ENCODE measurements around the gene ATP1A1. TPM values are rescaled to one million over a fixed set of nuclear protein-coding genes. Genes with fewer than 3 reads are reported as not detected.

ATP1A1 gene
- total RNA-seq, 1 experiment from 2014 or later: 378 TPM

DNA sequence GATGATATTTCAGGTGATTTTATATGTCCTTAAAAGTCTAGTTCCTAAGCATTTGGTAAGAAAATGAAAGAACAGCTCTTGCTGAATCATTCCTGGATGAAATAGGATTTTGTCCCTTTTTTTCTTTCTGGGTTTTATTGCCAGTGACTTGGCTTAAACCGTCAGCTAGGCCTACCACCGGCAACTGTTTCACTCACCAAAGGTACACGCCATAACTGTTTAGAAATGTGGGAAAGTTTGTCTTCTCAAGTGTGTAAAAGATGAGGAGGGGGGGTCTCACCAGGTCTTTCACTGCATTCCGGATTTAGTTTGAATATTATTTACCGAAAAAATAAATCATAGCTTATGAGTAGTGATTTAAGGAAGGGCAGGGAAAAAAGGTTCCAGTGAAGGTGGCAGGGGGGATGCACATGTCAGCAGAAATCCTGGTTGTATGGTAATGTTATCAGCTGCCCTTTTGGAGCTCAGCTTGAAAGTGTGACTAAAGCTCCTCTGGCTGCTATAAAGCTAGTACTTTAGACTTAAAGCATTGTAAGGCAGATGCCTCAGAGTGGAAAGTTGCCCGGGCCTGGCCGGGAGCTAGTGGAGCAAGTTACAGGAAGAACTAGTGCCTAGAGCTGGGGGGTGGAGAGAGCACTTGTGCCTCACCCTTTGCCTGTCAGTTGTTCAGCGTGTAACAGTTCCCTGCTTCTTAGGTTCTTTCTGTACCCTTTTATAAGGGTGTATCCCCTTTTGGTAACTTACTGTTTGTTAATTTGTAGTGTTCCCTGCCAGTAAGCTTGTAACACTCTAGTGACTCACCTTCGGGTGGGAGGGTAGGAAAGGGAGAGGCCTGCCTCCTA lies 3.1 kb downstream of the ATP1A1 start:
- CTCF ChIA-PET: interaction anchor here (0.6 to 4.1 kb wide), 16 partner anchors 8 to 237 kb away, joined by 3 to 23 read pairs (median 4); no protein-coding TSS in a partner anchor
- Mint-ChIP-seq H3K9me3 (ENCODE audit: unreplicated experiment) (no peaks in the 10 kb centered on the region), H3K4me3 (ENCODE audit: unreplicated experiment) (peak overlapping the region; percentile 94), H3K36me3 (ENCODE audit: insufficient read depth, unreplicated experiment) (peaks cover 37% of the 10 kb centered on the region), H3K27ac (ENCODE audit: low read depth, unreplicated experiment) (peak overlapping the region; percentile 78), H3K27me3 (ENCODE audit: insufficient read depth, unreplicated experiment) (no peaks in the 10 kb centered on the region), H3K4me1 (ENCODE audit: insufficient read depth, unreplicated experiment) (peaks cover 41% of the 10 kb centered on the region)
- peak; percentile 98 for DNase-seq (ENCODE audit: unreplicated experiment)
- POLR2A ChIA-PET: interaction anchor here (0.6 to 6.6 kb wide), 48 partner anchors 8 to 689 kb away, joined by 3 to 110 read pairs (median 5); partner anchors contain the start of gene CD58
- TF ChIP-seq, protein P1, sequence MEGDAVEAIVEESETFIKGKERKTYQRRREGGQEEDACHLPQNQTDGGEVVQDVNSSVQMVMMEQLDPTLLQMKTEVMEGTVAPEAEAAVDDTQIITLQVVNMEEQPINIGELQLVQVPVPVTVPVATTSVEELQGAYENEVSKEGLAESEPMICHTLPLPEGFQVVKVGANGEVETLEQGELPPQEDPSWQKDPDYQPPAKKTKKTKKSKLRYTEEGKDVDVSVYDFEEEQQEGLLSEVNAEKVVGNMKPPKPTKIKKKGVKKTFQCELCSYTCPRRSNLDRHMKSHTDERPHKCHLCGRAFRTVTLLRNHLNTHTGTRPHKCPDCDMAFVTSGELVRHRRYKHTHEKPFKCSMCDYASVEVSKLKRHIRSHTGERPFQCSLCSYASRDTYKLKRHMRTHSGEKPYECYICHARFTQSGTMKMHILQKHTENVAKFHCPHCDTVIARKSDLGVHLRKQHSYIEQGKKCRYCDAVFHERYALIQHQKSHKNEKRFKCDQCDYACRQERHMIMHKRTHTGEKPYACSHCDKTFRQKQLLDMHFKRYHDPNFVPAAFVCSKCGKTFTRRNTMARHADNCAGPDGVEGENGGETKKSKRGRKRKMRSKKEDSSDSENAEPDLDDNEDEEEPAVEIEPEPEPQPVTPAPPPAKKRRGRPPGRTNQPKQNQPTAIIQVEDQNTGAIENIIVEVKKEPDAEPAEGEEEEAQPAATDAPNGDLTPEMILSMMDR (IDR thresholded peaks at IDR 0.05; ENCODE audit: unreplicated experiment): no peak
- intact Hi-C loops (cut with micrococcal nuclease): loop anchor here (1.0 to 10.0 kb wide), 4 partner anchors 35 to 221 kb away; no protein-coding TSS in a partner anchor
- TSS peak; percentile 87 for BruUV-seq (replicated peaks)

DNA sequence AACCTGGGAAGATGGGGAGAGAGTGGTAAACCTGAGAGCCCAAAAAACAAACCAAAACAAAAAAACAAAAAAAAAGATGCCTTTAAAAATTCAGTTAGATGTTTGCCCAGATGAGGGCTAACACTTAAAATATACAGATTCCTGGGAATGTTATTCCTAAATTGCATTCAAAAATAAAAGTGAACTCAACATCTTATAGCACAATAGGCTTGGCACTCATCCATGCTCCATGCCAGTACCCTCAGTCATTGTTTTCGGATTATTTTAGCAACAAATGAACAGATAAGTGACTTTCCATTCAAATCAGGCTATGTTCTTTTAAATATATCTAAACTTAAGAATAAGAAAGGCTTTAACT lies 3.7 kb downstream of the ATP1A1 start:
- H3K27ac Mint-ChIP-seq (ENCODE audit: low read depth, unreplicated experiment): peak overlapping the region; percentile 78
- intact Hi-C loops (cut with micrococcal nuclease): loop anchor here (1.0 to 10.0 kb wide), 3 partner anchors 86 to 222 kb away; no protein-coding TSS in a partner anchor
- no peaks in the 10 kb centered on the region for H3K27me3 Mint-ChIP-seq (ENCODE audit: insufficient read depth, unreplicated experiment)
- TF ChIP-seq, protein P1 (IDR thresholded peaks at IDR 0.05; ENCODE audit: unreplicated experiment): no peak
- H3K4me1 Mint-ChIP-seq (ENCODE audit: insufficient read depth, unreplicated experiment): peaks cover 46% of the 10 kb centered on the region
- H3K9me3 Mint-ChIP-seq (ENCODE audit: unreplicated experiment): no peaks in the 10 kb centered on the region
- ChIA-PET POLR2A (interaction anchor here (0.6 to 6.6 kb wide), 40 partner anchors 8 to 594 kb away, joined by 3 to 110 read pairs (median 8); partner anchors contain the start of gene CD58), CTCF (interaction anchor here (1.0 to 4.1 kb wide), 10 partner anchors 9 to 237 kb away, joined by 3 to 23 read pairs (median 7); no protein-coding TSS in a partner anchor)
- no TSS peak for BruUV-seq (replicated peaks)
- no peak for DNase-seq (ENCODE audit: unreplicated experiment)
- peak overlapping the region; percentile 94 for H3K4me3 Mint-ChIP-seq (ENCODE audit: unreplicated experiment)
- peaks cover 43% of the 10 kb centered on the region for H3K36me3 Mint-ChIP-seq (ENCODE audit: insufficient read depth, unreplicated experiment)

DNA sequence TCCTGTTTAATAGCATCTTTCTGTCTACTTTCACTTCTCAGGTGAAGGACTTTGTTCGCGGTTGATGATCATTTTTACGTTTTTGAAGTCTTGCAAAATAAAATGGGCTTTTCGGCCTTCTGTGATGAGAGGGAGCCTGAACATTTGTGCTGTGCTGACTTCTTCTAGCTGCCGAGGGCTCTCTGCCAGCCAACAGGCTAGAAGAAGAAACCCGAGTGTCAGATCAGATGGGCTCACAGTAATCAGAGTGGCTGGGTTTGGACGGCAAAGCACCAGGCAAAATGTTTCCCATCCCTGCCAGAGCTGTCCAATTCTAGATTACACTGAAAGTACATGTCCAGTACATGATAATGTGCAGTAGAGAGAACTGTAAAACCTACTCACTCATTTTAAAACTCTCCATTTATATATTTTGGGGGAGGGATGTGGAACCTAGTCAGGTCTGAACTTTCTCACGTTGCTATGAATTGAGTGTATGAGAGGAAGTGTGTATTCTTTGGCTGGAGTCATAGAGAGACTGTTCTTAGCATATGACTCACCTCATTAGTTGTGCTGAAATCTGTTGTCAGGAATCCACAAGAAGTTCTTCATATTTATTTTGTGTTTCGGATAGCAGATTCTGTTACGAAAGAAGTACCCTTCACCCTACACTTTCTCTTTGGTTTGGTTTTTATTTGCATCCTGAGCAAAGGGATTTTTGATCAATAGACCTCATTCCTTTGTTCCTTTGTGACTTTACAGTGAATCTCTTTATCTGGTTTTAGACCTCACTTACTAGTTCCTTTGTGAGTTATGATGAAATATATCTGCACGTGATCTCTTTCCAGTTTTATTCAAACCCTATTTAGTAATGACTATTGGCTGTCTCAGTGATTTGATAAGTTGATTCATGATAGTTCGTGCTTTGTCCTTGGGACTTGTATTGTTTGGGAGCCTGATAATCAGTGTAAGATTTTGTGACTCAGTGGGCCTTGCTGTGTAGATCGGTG lies 4.8 kb downstream of the ATP1A1 start:
- ChIA-PET POLR2A (interaction anchor here (0.6 to 6.6 kb wide), 21 partner anchors 9 to 246 kb away, joined by 3 to 110 read pairs (median 13); no protein-coding TSS in a partner anchor), CTCF (interaction anchor here (0.5 to 4.1 kb wide), 10 partner anchors 12 to 451 kb away, joined by 3 to 23 read pairs (median 4); no protein-coding TSS in a partner anchor)

More for the DNA sequence above, 4.8 kb downstream of the ATP1A1 start:
- peaks cover 55% of the 10 kb centered on the region for H3K36me3 Mint-ChIP-seq (ENCODE audit: insufficient read depth, unreplicated experiment)
- peak; percentile 93 for DNase-seq (ENCODE audit: unreplicated experiment)
- H3K9me3 Mint-ChIP-seq (ENCODE audit: unreplicated experiment): no peaks in the 10 kb centered on the region
- TF ChIP-seq, protein P1 (IDR thresholded peaks at IDR 0.05; ENCODE audit: unreplicated experiment): no peak
- peak overlapping the region; percentile 78 for H3K27ac Mint-ChIP-seq (ENCODE audit: low read depth, unreplicated experiment)
- peak overlapping the region; percentile 94 for H3K4me3 Mint-ChIP-seq (ENCODE audit: unreplicated experiment)
- H3K27me3 Mint-ChIP-seq (ENCODE audit: insufficient read depth, unreplicated experiment): no peaks in the 10 kb centered on the region
- H3K4me1 Mint-ChIP-seq (ENCODE audit: insufficient read depth, unreplicated experiment): peaks cover 55% of the 10 kb centered on the region
- intact Hi-C loops (cut with micrococcal nuclease): loop anchor here (5.0 to 10.0 kb wide), 2 partner anchors 109 to 223 kb away; no protein-coding TSS in a partner anchor
- TSS peak; percentile 32 for BruUV-seq (replicated peaks)
